Suprapubic skin (tissue), 4 donors: ENCODE data around the gene GTSE1. TPM values are rescaled to one million over a fixed set of nuclear protein-coding genes. Genes with fewer than 3 reads are reported as not detected.

Experiments
- DNase-seq, 2 donors: peaks; one replicate each; pipeline ENCODE4 v3.0.0-alpha.2; 2019; ENCODE audit warnings: low spot score in 2 of 2
- H3K27ac ChIP-seq: fragments of 200-600 bp; sonication (generic); one replicate; pipeline ENCODE4 v1.5.1; 2019
- H3K27me3 ChIP-seq: fragments of 200-600 bp; sonication (generic); one replicate; pipeline ENCODE4 v1.5.1; 2019
- H3K36me3 ChIP-seq: fragments of 200-600 bp; sonication (generic); one replicate; pipeline ENCODE4 v1.5.1; 2019
- H3K4me1 ChIP-seq: fragments of 200-600 bp; sonication (generic); one replicate; pipeline ENCODE4 v1.5.1; 2019
- H3K4me3 ChIP-seq: fragments of 200-600 bp; sonication (generic); one replicate; pipeline ENCODE4 v1.5.1; 2019; ENCODE audit warnings: mild to moderate bottlenecking
- H3K9me3 ChIP-seq: fragments of 200-600 bp; sonication (generic); one replicate; pipeline ENCODE4 v1.5.1; 2019
- EP300 ChIP-seq: sonication (generic); formaldehyde crosslinking; IDR thresholded peaks from one replicate; pipeline ENCODE4 v1.6.1; 2017; ENCODE audit warnings: antibody characterized with exemption
- POLR2A ChIP-seq, 2 donors: fragments of 450-650 bp; IDR thresholded peaks; one replicate each; pipeline ENCODE4 v1.6.1; 2017; ENCODE audit warnings: antibody characterized with exemption in 2 of 2, mild to moderate bottlenecking in 2 of 2, moderate library complexity in 2 of 2
- POLR2AphosphoS5 ChIP-seq, 3 donors: sonication (generic); formaldehyde crosslinking; IDR thresholded peaks; one replicate each; pipeline ENCODE4 v1.6.1; 2017; ENCODE audit warnings: antibody characterized with exemption in 3 of 3
- WGBS: methylation state at CpG from one replicate; pipeline ENCODE4 v1.1.5; 2018; 5-methylcytosine and 5-hydroxymethylcytosine counted together
- total RNA-seq, 4 donors: library from RNA; depleted of rRNA; stranded (reverse); fragments of >200 nt; gene quantifications; one replicate each; pipeline ENCODE4 v1.1.0, GENCODE V29; 2016
- TF ChIP-seq, protein P1 (sequence below), 2 donors: fragments of 200-600 bp in 1 of 2; fragments of 450-650 bp in 1 of 2; sonication (generic) in 1 of 2; IDR thresholded peaks; one replicate each; pipeline ENCODE4 v1.5.1; 2016 to 2019; ENCODE audit warnings: antibody characterized with exemption in 2 of 2, mild to moderate bottlenecking in 1 of 2, moderate library complexity in 1 of 2

The GTSE1 gene
- total RNA-seq, 4 donors from 2014 or later = 0.76 to 2.2 (median 1.8) TPM

- no peaks in the 10 kb centered on the region for H3K27me3 ChIP-seq
- H3K4me1 ChIP-seq = peaks cover 48% of the 10 kb centered on the region
- 59% methylated on average over 9 of the region's 33 CpGs for WGBS
- TF ChIP-seq, protein P1, sequence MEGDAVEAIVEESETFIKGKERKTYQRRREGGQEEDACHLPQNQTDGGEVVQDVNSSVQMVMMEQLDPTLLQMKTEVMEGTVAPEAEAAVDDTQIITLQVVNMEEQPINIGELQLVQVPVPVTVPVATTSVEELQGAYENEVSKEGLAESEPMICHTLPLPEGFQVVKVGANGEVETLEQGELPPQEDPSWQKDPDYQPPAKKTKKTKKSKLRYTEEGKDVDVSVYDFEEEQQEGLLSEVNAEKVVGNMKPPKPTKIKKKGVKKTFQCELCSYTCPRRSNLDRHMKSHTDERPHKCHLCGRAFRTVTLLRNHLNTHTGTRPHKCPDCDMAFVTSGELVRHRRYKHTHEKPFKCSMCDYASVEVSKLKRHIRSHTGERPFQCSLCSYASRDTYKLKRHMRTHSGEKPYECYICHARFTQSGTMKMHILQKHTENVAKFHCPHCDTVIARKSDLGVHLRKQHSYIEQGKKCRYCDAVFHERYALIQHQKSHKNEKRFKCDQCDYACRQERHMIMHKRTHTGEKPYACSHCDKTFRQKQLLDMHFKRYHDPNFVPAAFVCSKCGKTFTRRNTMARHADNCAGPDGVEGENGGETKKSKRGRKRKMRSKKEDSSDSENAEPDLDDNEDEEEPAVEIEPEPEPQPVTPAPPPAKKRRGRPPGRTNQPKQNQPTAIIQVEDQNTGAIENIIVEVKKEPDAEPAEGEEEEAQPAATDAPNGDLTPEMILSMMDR (IDR thresholded peaks at IDR 0.05) = no peak
- TF ChIP-seq POLR2AphosphoS5 (IDR thresholded peaks at IDR 0.05) = no peak
- TF ChIP-seq POLR2A (IDR thresholded peaks at IDR 0.05) = no peak
- TF ChIP-seq EP300 = no peak
- no peaks in the 10 kb centered on the region for H3K9me3 ChIP-seq
- no peak for DNase-seq
- peaks cover 44% of the 10 kb centered on the region for H3K36me3 ChIP-seq
- H3K4me3 ChIP-seq = no peak overlapping the region
- H3K27ac ChIP-seq = no peak overlapping the region
These were observed 7.3 kb upstream of the GTSE1 start for GRCh38 chr22:46289244-46289891.

DNA sequence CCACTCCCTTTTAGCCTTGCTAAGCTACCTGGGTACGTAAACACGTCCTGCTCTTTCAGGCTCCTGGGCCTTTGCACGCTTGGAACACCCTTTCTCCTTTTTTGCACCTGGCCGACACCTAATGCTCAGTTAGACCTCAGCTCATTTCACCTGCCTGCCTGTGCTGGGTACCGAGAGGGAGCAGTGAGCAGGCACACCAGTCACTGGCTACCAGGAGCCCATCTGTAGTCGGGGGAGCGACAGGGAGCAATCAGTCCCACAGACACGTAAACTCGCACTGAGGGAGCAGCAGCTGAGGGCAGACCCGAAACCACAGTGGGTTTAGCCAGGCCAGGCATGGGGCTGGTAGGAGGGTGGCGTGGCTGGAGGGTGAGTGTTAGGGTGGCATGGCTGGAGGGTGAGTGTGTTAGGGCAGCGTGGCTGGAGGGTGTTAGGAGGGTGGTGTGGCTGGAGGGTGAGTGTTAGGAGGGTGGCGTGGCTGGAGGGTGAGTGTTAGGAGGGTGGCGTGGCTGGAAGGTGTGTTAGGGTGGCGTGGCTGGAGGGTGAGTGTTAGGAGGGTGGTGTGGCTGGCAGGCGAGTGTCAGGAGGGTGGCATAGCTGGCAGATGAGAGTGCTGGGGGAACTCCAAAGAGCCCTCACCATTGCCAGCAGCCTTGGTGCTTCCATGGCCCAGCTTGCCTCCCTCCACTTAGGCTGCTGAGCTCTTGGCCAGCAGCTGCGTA is 6.4 kb upstream of the GTSE1 start:
- peaks cover 35% of the 10 kb centered on the region for H3K36me3 ChIP-seq
- 85% methylated on average over 17 of the region's 17 CpGs for WGBS
- no peaks in the 10 kb centered on the region for H3K27me3 ChIP-seq
- no peak for DNase-seq
- H3K27ac ChIP-seq = no peak overlapping the region
- no peak overlapping the region for H3K4me3 ChIP-seq
- TF ChIP-seq EP300 (no peak), POLR2AphosphoS5 (IDR thresholded peaks at IDR 0.05) (no peak), POLR2A (IDR thresholded peaks at IDR 0.05) (no peak)
- TF ChIP-seq, protein P1 (IDR thresholded peaks at IDR 0.05) = no peak
- H3K9me3 ChIP-seq = no peaks in the 10 kb centered on the region
- peaks cover 49% of the 10 kb centered on the region for H3K4me1 ChIP-seq

- WGBS = 79% methylated on average over 22 of the region's 23 CpGs
- H3K4me3 ChIP-seq = no peak overlapping the region
These were observed 5.6 kb upstream of the GTSE1 start for GRCh38 chr22:46290843-46291785.

GRCh38 chr22:46292173-46292572 is 4.5 kb upstream of the GTSE1 start:
- Histone ChIP-seq H3K4me1 (peaks cover 60% of the 10 kb centered on the region), H3K4me3 (no peak overlapping the region), H3K9me3 (no peaks in the 10 kb centered on the region), H3K36me3 (peaks cover 21% of the 10 kb centered on the region), H3K27me3 (no peaks in the 10 kb centered on the region), H3K27ac (no peak overlapping the region)
- no peak for DNase-seq
- WGBS = 93% methylated on average over 3 of the region's 3 CpGs
- TF ChIP-seq POLR2A (IDR thresholded peaks at IDR 0.05) (no peak), EP300 (no peak), POLR2AphosphoS5 (IDR thresholded peaks at IDR 0.05) (no peak)
- TF ChIP-seq, protein P1 (IDR thresholded peaks at IDR 0.05) = no peak

More at GRCh38 chr22:46290843-46291785, 5.6 kb upstream of the GTSE1 start:
- Histone ChIP-seq H3K27ac (no peak overlapping the region), H3K36me3 (peaks cover 29% of the 10 kb centered on the region), H3K9me3 (no peaks in the 10 kb centered on the region), H3K4me1 (peaks cover 57% of the 10 kb centered on the region), H3K27me3 (no peaks in the 10 kb centered on the region)
- DNase-seq = no peak
- TF ChIP-seq, protein P1 (IDR thresholded peaks at IDR 0.05) = no peak
